Non-pigmented ciliary epithelial cell (primary cell): Measurements from ENCODE around the gene ERCC2.
"Not testable (repeated sequence)": the region's sequence is repeated elsewhere in the genome, so short reads cannot be mapped to it uniquely, and the experiment has no call there.

Source experiments
- DNase-seq: peaks from one replicate; pipeline ENCODE4 v3.0.0-alpha.2; 2010; ENCODE audit warnings: low read depth

The ERCC2 gene

GRCh38 chr19:45333609-45334303 lies 36.6 kb downstream of the ERCC2 start:
- no peak for DNase-seq

GRCh38 chr19:45331411-45331810 lies 39.0 kb downstream of the ERCC2 start:
- no peak for DNase-seq

GRCh38 chr19:45327404-45328143 lies 42.8 kb downstream of the ERCC2 start:
- DNase-seq: no peak

- DNase-seq: no peak
These were observed 45.9 kb downstream of the ERCC2 start for GRCh38 chr19:45324349-45324907.

GRCh38 chr19:45323671-45324081 lies 46.7 kb downstream of the ERCC2 start:
- DNase-seq: no peak

GRCh38 chr19:45322744-45323281 lies 47.6 kb downstream of the ERCC2 start, which contains the start of gene CKM:
TSS of gene CKM (minus strand) at chr19:45322875. CDS start at chr19:45319713, 3,162 bp downstream.
- DNase-seq: no peak

- DNase-seq: no peak
These were observed 48.1 kb downstream of the ERCC2 start for GRCh38 chr19:45322311-45322710.

GRCh38 chr19:45321848-45322247 lies 48.5 kb downstream of the ERCC2 start:
- DNase-seq: no peak

- DNase-seq: no peak
These were observed 49.2 kb downstream of the ERCC2 start for GRCh38 chr19:45320997-45321775.

- no peak for DNase-seq
These were observed 55.1 kb downstream of the ERCC2 start for GRCh38 chr19:45315304-45315703.

GRCh38 chr19:45314708-45315245 lies 55.6 kb downstream of the ERCC2 start:
- DNase-seq: no peak

GRCh38 chr19:45312285-45312684 lies 58.1 kb downstream of the ERCC2 start:
- DNase-seq: not testable (repeated sequence)

GRCh38 chr19:45311621-45312020 lies 58.8 kb downstream of the ERCC2 start:
- no peak for DNase-seq

- DNase-seq: not testable (repeated sequence)
These were observed 61.1 kb downstream of the ERCC2 start for GRCh38 chr19:45309322-45309721.

- no peak for DNase-seq
These were observed 63.0 kb downstream of the ERCC2 start for GRCh38 chr19:45307361-45307760.

GRCh38 chr19:45306518-45307027 lies 63.8 kb downstream of the ERCC2 start:
- no peak for DNase-seq

- no peak for DNase-seq
These were observed 64.3 kb downstream of the ERCC2 start for GRCh38 chr19:45306040-45306439.

- DNase-seq: no peak
These were observed 65.0 kb downstream of the ERCC2 start for GRCh38 chr19:45305421-45305820.

- DNase-seq: no peak
These were observed 65.4 kb downstream of the ERCC2 start for GRCh38 chr19:45305007-45305406.

- no peak for DNase-seq
These were observed 66.0 kb downstream of the ERCC2 start for GRCh38 chr19:45304141-45304926.
